K562 (cell line): ENCODE measurements around the gene TFF2. TPM values are rescaled to one million over a fixed set of nuclear protein-coding genes. Genes with fewer than 3 reads are reported as not detected.

Source experiments
- ATAC-seq: fragments of 200-7000 bp; cut with Tn5 transposase; 3 replicates; pipeline ENCODE4 v1.9.1; 2020; ENCODE audit warnings: moderate library complexity
- BruUV-seq: library from RNA; stranded (reverse); fragments of 400-500 nt; replicated peaks from 2 replicates; lab custom pipeline; 2021; lab: Mats Ljungman, UMichigan
- CTCF ChIA-PET: fragments of 300-600 bp; formaldehyde crosslinking; extraction: SDS; loops from one replicate; lab custom pipeline; 2021; ENCODE audit warnings: low intra/inter-chr PET ratio; lab: Yijun Ruan, JAX
- POLR2A ChIA-PET: fragments of 300-600, 350-650 bp; sonication (Branson Sonifier 250); formaldehyde crosslinking; extraction: SDS; loops from one replicate; lab custom pipeline; 2021; ENCODE audit warnings: antibody characterized with exemption, inconsistent platforms; lab: Yijun Ruan, JAX
- DNase-seq, 4 experiments: peaks; one replicate each; pipeline versions ENCODE4 v3.0.0 to v3.0.0-alpha.2; 2011 to 2018; ENCODE audit warnings: low spot score in 3 of 4, mixed read lengths in 3 of 4; ENCODE audit errors: extremely low read depth in 1 of 4
- FAIRE-seq: peaks from 2 replicates; lab custom pipeline; 2011; peaks lifted over from hg19 to GRCh38; lab: Jason Lieb, UNC
- H2AFZ ChIP-seq: 2 replicates; pipeline ENCODE4 v1.6.0; 2011; ENCODE audit warnings: low read depth, low read length, control low read depth, inconsistent platforms
- H3K27ac ChIP-seq: fragments of 200-600 bp; 3 replicates; pipeline ENCODE4 v1.8.0; 2011; ENCODE audit warnings: low read depth, mild to moderate bottlenecking, control low read depth, inconsistent platforms, low read length, moderate library complexity, mixed read lengths; ENCODE audit errors: extremely low read depth
- H3K27me3 ChIP-seq, 2 experiments: fragments of 300-600 bp in 1 of 2; 2 replicates in 1 of 2; 3 replicates in 1 of 2; pipeline versions ENCODE4 v1.6.0 to v1.8.0; 2011; ENCODE audit warnings: inconsistent platforms in 2 of 2, low read length in 2 of 2, mild to moderate bottlenecking in 1 of 2, mixed read lengths in 1 of 2, moderate library complexity in 1 of 2; ENCODE audit not compliant: control insufficient read depth in 2 of 2, insufficient read depth in 2 of 2
- H3K36me3 ChIP-seq: fragments of 300-600 bp; 3 replicates; pipeline ENCODE4 v1.8.0; 2011; ENCODE audit warnings: mild to moderate bottlenecking, low read length, inconsistent platforms; ENCODE audit not compliant: control insufficient read depth, insufficient read depth
- H3K4me1 ChIP-seq, 2 experiments: fragments of 200-600 bp in 1 of 2; replicated peaks in 1 of 2; 2 replicates in 1 of 2; 3 replicates in 1 of 2; pipeline versions ENCODE4 v1.5.1 to v1.8.0; 2011; ENCODE audit warnings: inconsistent platforms in 2 of 2, low read length in 2 of 2, mild to moderate bottlenecking in 1 of 2, mixed read lengths in 1 of 2, moderate library complexity in 1 of 2; ENCODE audit not compliant: control insufficient read depth in 2 of 2, insufficient read depth in 2 of 2
- H3K4me2 ChIP-seq: 2 replicates; pipeline ENCODE4 v1.6.1; 2011; ENCODE audit warnings: low read length, control low read depth, inconsistent platforms, mixed read lengths; ENCODE audit not compliant: insufficient read depth
- H3K4me3 ChIP-seq: fragments of 200-600 bp; sonication (generic), shearing (Covaris generic); 2 replicates; pipeline ENCODE4 v1.5.1; 2016; ENCODE audit warnings: control low read depth, inconsistent platforms
- H3K79me2 ChIP-seq: fragments of 200-600 bp; 3 replicates; pipeline ENCODE4 v1.8.0; 2011; ENCODE audit warnings: low read length, inconsistent platforms; ENCODE audit not compliant: control insufficient read depth, insufficient read depth
- H3K9ac ChIP-seq, 2 experiments: 2 replicates each; pipeline versions ENCODE4 v1.6.0 to v1.6.1; 2011; ENCODE audit warnings: low read depth in 2 of 2, low read length in 2 of 2, control low read depth in 1 of 2, inconsistent platforms in 1 of 2, mild to moderate bottlenecking in 1 of 2, mixed read lengths in 1 of 2; ENCODE audit not compliant: insufficient read depth in 1 of 2
- H3K9me1 ChIP-seq: one replicate; pipeline ENCODE4 v1.6.0; 2011; ENCODE audit warnings: inconsistent platforms, mild to moderate bottlenecking, low read length, moderate library complexity; ENCODE audit not compliant: control insufficient read depth, insufficient read depth
- H3K9me3 ChIP-seq: replicated peaks from 2 replicates; pipeline ENCODE4 v1.5.1; 2011; ENCODE audit warnings: low read depth, low read length, inconsistent platforms; ENCODE audit not compliant: control insufficient read depth, insufficient read depth
- H4K20me1 ChIP-seq: replicated peaks from 2 replicates; pipeline ENCODE4 v1.6.1; 2011; ENCODE audit warnings: low read length, inconsistent platforms, mixed read lengths; ENCODE audit not compliant: control insufficient read depth, insufficient read depth
- CREB3L1 ChIP-seq: fragments of 450-650 bp; IDR thresholded peaks from 2 replicates; pipeline ENCODE4 v1.6.1; 2014; ENCODE audit warnings: low read depth, mild to moderate bottlenecking, moderate library complexity, borderline replicate concordance
- ELF4 ChIP-seq: fragments of 450-650 bp; formaldehyde crosslinking; IDR thresholded peaks from 2 replicates; pipeline ENCODE4 v1.4.0; 2022; ENCODE audit warnings: missing genetic modification characterization
- ETS2 ChIP-seq: IDR thresholded peaks from 2 replicates; pipeline ENCODE4 v1.6.1; 2016; ENCODE audit warnings: borderline replicate concordance, missing genetic modification characterization, mild to moderate bottlenecking, moderate library complexity, missing compliant biosample characterization; ENCODE audit not compliant: poor library complexity, severe bottlenecking
- EZH2 ChIP-seq: IDR thresholded peaks from 2 replicates; pipeline ENCODE4 v1.6.1; 2012; ENCODE audit warnings: low read depth, mild to moderate bottlenecking, inconsistent platforms, low read length, borderline replicate concordance
- RCOR1 ChIP-seq, 2 experiments: IDR thresholded peaks; 2 replicates each; pipeline ENCODE4 v1.6.1; 2012; ENCODE audit warnings: low read depth in 2 of 2, low read length in 2 of 2, borderline replicate concordance in 1 of 2, improper control_type of control experiment in 1 of 2
- SREBF2 ChIP-seq: sonication (generic); formaldehyde crosslinking; IDR thresholded peaks from 2 replicates; pipeline ENCODE4 v1.4.0; 2020; ENCODE audit warnings: mild to moderate bottlenecking, missing genetic modification reagents
- TARDBP ChIP-seq: fragments of 450-650 bp; IDR thresholded peaks from 2 replicates; pipeline ENCODE4 v1.6.1; 2016
- TEAD4 ChIP-seq, 2 experiments: sonication (generic) in 1 of 2; formaldehyde crosslinking in 1 of 2; IDR thresholded peaks; 2 replicates each; pipeline versions ENCODE4 v1.6.1 to v1.8.0; 2012 to 2022; ENCODE audit warnings: borderline replicate concordance in 1 of 2, inconsistent platforms in 1 of 2, low read length in 1 of 2, mild to moderate bottlenecking in 1 of 2, missing genetic modification reagents in 1 of 2
- TGIF2 ChIP-seq: sonication (generic); formaldehyde crosslinking; IDR thresholded peaks from 2 replicates; pipeline ENCODE4 v1.8.1; 2022; ENCODE audit warnings: mild to moderate bottlenecking, missing genetic modification reagents, moderate library complexity
- ZFPM2 ChIP-seq: fragments of 250-450 bp; sonication (Bioruptor Pico); IDR thresholded peaks from 2 replicates; pipeline ENCODE4 v1.5.1; 2022; ENCODE audit warnings: mild to moderate bottlenecking
- ZNF3 ChIP-seq: fragments of 250-450 bp; sonication (Bioruptor Pico); IDR thresholded peaks from 2 replicates; pipeline ENCODE4 v1.5.0; 2021; ENCODE audit warnings: mild to moderate bottlenecking, moderate library complexity
- ZNF592 ChIP-seq: fragments of 450-650 bp; IDR thresholded peaks from 2 replicates; pipeline ENCODE4 v1.6.1; 2017; ENCODE audit warnings: antibody characterized with exemption, mild to moderate bottlenecking
- ZNF668 ChIP-seq: fragments of 250-450 bp; sonication (Bioruptor Pico); IDR thresholded peaks from 2 replicates; pipeline ENCODE4 v1.8.0; 2022; ENCODE audit warnings: mild to moderate bottlenecking, inconsistent platforms
- WGBS: fragments of 100-300 bp; shearing (Covaris generic); methylation state at CpG from one replicate; pipeline ENCODE4 v1.1.6; 2016; ENCODE audit warnings: low coverage, mixed read lengths; ENCODE audit not compliant: insufficient coverage; ENCODE audit errors: missing lambda C conversion rate; 5-methylcytosine and 5-hydroxymethylcytosine counted together
- in situ Hi-C: fragments of 300-500 bp; cut with MboI; formaldehyde crosslinking; loops from 4 replicates; pipeline ENCODE4 v1.15.0; 2018; ENCODE audit warnings: inconsistent platforms, mixed read lengths
- intact Hi-C: fragments of 100-400 bp; cut with micrococcal nuclease; formaldehyde crosslinking; loops from 2 replicates; pipeline ENCODE4 v1.14.2; 2022
- polyA plus RNA-seq, 8 experiments: library from polyadenylated mRNA; depleted of rRNA in 4 of 8; stranded (reverse) in 5 of 8; unstranded in 3 of 8; fragments of >200 nt; fragmentation: Nextera tagmentation in 2 of 8; fragmentation: Illumina TruSeq in 1 of 8; extraction: Ambion mirVana in 2 of 8; extraction: Trizol in 1 of 8; gene quantifications; 2 replicates each; pipeline versions ENCODE4 v1.2.1 to v1.2.3, GENCODE V29; 2011 to 2014; ENCODE audit warnings: inconsistent platforms in 1 of 8, missing spikeins in 1 of 8
- total RNA-seq, 7 experiments: library from RNA; depleted of rRNA in 6 of 7; stranded (reverse); fragments of >200 nt in 6 of 7; fragmentation: Illumina TruSeq in 2 of 7; extraction: Trizol in 2 of 7; gene quantifications; 2 replicates each; pipeline versions ENCODE4 v1.2.1 to v1.2.3, GENCODE V29; 2011 to 2021; ENCODE audit warnings: low replicate concordance in 1 of 7

Gene TFF2
- total and polyA plus RNA-seq, 9 of the 15 experiments (the other 6 are each of a cell fraction or from before 2014, with no cell fraction given), result not detected

- Histone ChIP-seq H4K20me1 (no peaks in the 10 kb centered on the region; the same call in 1 of the 2 replicates), H3K9me1 (no peaks in the 10 kb centered on the region), H3K79me2 (no peaks in the 10 kb centered on the region), H3K9me3 (0 out of 2 replicates have a peak, but pooled peaks cover 2% of the 10 kb centered on the region), H3K36me3 (no peaks in the 10 kb centered on the region), H3K9ac (no peak overlapping the region), H2AFZ (no peak overlapping the region), H3K27ac (no peak overlapping the region), H3K4me1 (no peaks in the 10 kb centered on the region; a peak in 1 of 5 replicates), H3K4me2 (no peak overlapping the region), H3K4me3 (no peak overlapping the region), H3K27me3 (peaks cover 14 to 61% of the 10 kb centered on the region in 2 experiments)
- ATAC-seq, result no peak
- no TSS peak for BruUV-seq
- ChIA-PET POLR2A (interaction anchor here (0.6 to 0.7 kb wide), 2 partner anchors 16 to 429 kb away, joined by 3 read pairs; no protein-coding TSS in a partner anchor), CTCF (no interaction called here)
- TF ChIP-seq ZFPM2 (CRISPR knock-in tag) (no peak), ELF4 (CRISPR knock-in tag) (no peak), ZNF3 (CRISPR knock-in tag) (no peak), CREB3L1 (no peak), TARDBP (no peak), EZH2 (no peak), ZNF668 (CRISPR knock-in tag) (no peak), ETS2 (tag) (no peak), ZNF592 (no peak), TEAD4 (IDR thresholded peaks at IDR 0.05; ENCODE audit: low read length) (no peak), TEAD4 (CRISPR knock-in tag; IDR thresholded peaks at IDR 0.05; ENCODE audit: borderline replicate concordance) (no peak), SREBF2 (CRISPR knock-in tag) (no peak), RCOR1 (IDR thresholded peaks at IDR 0.05; ENCODE audit: borderline replicate concordance in 1 of 2, low read depth in 2 of 2, low read length in 2 of 2) (no peak), TGIF2 (no peak)
- DNase-seq, result no peak
- no peak for FAIRE-seq
- intact Hi-C loops (no loop called here), in situ Hi-C loops (no loop called here)
- WGBS, result 2% methylated on average over 6 of the region's 6 CpGs
Measured at GRCh38 chr21:42356650-42357049, 5.9 kb upstream of the TFF2 start.
